ENCODE data around the gene MLLT10. TPM values are rescaled to one million over a fixed set of nuclear protein-coding genes. Genes with fewer than 3 reads are reported as not detected.

MLLT10 gene
- total and polyA plus RNA-seq, 2 donors (not counting 3 experiments of a cell fraction or from before 2014, with no cell fraction given): 35.4 to 54.0 TPM

DNA sequence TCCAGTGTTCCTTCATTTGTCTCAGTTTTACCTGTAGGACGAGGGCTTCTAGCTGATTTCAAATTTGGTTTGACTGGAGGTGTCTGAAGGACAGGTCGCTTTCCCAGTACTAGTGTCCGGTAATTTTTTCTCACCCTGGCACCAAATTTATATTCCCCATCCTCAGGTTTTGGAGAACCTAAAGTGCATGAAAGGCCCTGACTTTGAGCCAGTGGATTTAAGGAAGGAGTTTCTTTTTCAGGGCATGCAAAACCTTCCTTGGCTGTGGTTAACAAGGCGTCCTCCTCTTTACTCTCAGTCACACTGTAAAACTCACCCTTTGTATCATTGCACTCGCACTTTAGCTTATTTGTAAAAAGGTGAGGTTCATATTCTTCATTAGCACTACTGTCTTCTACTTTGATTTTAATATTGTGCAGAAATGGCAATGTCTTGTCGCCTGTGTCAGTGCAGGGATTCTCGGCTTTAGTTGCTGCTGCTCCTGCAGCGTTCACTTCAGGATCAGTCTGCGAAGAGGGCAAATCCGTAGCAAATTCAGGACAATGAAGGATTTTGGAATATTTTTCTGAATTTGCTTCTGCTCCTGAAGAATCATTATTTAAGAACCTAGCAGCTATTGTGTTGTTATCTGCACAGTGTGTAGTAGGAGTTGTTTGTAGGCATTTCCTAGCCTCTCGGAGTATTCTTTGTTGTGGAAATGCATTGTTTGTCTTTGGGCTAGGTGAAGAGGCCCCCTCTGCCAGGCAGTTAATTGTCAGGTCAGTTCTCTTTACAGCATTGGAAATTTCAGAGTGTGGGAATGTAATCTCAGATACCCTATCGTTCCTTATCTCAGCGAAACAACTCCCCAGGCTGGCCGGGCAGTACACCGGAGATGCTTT lies 18.4 kb upstream of the MLLT10 start:
- TF ChIP-seq POLR2AphosphoS5 (IDR thresholded peaks at IDR 0.05; ENCODE audit: insufficient read depth, low read depth, low read length) (no peak), MYC (IDR thresholded peaks at IDR 0.05; ENCODE audit: low read depth, low read length) (no peak), GATA2 (IDR thresholded peaks at IDR 0.05; ENCODE audit: insufficient read depth, insufficient read length, low read depth, low read length) (no peak), POLR2A (IDR thresholded peaks at IDR 0.05; ENCODE audit: low read depth, low read length) (no peak)
- TF ChIP-seq, protein P1, sequence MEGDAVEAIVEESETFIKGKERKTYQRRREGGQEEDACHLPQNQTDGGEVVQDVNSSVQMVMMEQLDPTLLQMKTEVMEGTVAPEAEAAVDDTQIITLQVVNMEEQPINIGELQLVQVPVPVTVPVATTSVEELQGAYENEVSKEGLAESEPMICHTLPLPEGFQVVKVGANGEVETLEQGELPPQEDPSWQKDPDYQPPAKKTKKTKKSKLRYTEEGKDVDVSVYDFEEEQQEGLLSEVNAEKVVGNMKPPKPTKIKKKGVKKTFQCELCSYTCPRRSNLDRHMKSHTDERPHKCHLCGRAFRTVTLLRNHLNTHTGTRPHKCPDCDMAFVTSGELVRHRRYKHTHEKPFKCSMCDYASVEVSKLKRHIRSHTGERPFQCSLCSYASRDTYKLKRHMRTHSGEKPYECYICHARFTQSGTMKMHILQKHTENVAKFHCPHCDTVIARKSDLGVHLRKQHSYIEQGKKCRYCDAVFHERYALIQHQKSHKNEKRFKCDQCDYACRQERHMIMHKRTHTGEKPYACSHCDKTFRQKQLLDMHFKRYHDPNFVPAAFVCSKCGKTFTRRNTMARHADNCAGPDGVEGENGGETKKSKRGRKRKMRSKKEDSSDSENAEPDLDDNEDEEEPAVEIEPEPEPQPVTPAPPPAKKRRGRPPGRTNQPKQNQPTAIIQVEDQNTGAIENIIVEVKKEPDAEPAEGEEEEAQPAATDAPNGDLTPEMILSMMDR (IDR thresholded peaks at IDR 0.05; ENCODE audit: extremely low read depth in 1 of 2, insufficient read depth in 1 of 2, low read depth in 1 of 2, low read length in 2 of 2): no peak
- TF ChIP-seq, protein P2, sequence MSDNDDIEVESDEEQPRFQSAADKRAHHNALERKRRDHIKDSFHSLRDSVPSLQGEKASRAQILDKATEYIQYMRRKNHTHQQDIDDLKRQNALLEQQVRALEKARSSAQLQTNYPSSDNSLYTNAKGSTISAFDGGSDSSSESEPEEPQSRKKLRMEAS (IDR thresholded peaks at IDR 0.05; ENCODE audit: insufficient read depth, insufficient read length): no peak
- H3K27ac ChIP-seq (ENCODE audit: insufficient read depth, low read depth, low read length): no peak overlapping the region
- BruUV-seq (replicated peaks): no TSS peak
- H3K79me2 ChIP-seq (ENCODE audit: control insufficient read depth, insufficient read depth, low read length): no peaks in the 10 kb centered on the region
- H3K27me3 ChIP-seq (ENCODE audit: control insufficient read depth in 2 of 2, insufficient read depth in 2 of 2, low read length in 2 of 2): no peaks in the 10 kb centered on the region
- no peak overlapping the region for H3K9ac ChIP-seq (replicated peaks; ENCODE audit: extremely low read depth, insufficient read depth, low read length)
- peaks cover 26% of the 10 kb centered on the region for H3K4me1 ChIP-seq (ENCODE audit: control insufficient read depth, extremely low read depth, insufficient read depth, low read length)
- no peaks in the 10 kb centered on the region for H4K20me1 ChIP-seq (replicated peaks; ENCODE audit: control insufficient read depth, extremely low read depth, insufficient read depth, low read length)
- FAIRE-seq (no peak), DNase-seq (ENCODE audit: low read depth, low spot score) (no peak)
- H3K9me1 ChIP-seq (replicated peaks; ENCODE audit: control insufficient read depth, extremely low read depth, insufficient read depth, low read length): no peaks in the 10 kb centered on the region
- ChIA-PET CTCF (interaction anchor here (1.2 to 2.0 kb wide), 6 partner anchors 10 to 237 kb away, joined by 3 to 29 read pairs (median 6); partner anchors contain the start of gene SKIDA1), POLR2A (interaction anchor here (0.5 to 1.2 kb wide), 4 partner anchors 18 to 231 kb away, joined by 3 to 7 read pairs (median 4); no protein-coding TSS in a partner anchor)
- intact Hi-C loops (cut with micrococcal nuclease) (loop anchor here (2.0 to 5.0 kb wide), 2 partner anchors 217 to 487 kb away; partner anchors contain the start of gene DNAJC1), dilution Hi-C loops (cut with MboI; ENCODE audit: extremely low pct_ligation_motif_present, low sequenced_read_pairs) (no loop called here)
- H3K36me3 ChIP-seq (ENCODE audit: control insufficient read depth in 2 of 2, extremely low read depth in 1 of 2, insufficient read depth in 2 of 2, low read length in 2 of 2): no peaks in the 10 kb centered on the region
- H2AFZ ChIP-seq (ENCODE audit: low read depth, low read length): no peak overlapping the region
- peak overlapping the region in 1 of 3 experiments; percentile 40 for H3K4me3 ChIP-seq (replicated peaks in 1 of 3; ENCODE audit: insufficient read depth in 1 of 3, low read depth in 1 of 3, low read length in 3 of 3)
- H3K4me2 ChIP-seq (ENCODE audit: insufficient read depth, low read length): peak overlapping the region; percentile 79
- no peaks in the 10 kb centered on the region for H3K9me3 ChIP-seq (replicated peaks; ENCODE audit: control insufficient read depth, insufficient read depth, low read length)

All from endothelial cell of umbilical vein (primary cell).